Measurements from ENCODE around the gene CAMK1G.

Gene CAMK1G

GRCh38 chr1:209586221-209586740 lies 2.8 kb downstream of the CAMK1G start:
- Histone ChIP-seq H3K9ac (ENCODE audit: low read length in 2 of 2) (no peak overlapping the region), H3K4me3 (ENCODE audit: low read length in 2 of 2) (no peak overlapping the region), H3K27me3 (ENCODE audit: control insufficient read depth in 1 of 2, insufficient read depth in 2 of 2, low read length in 2 of 2) (peaks cover 28 to 38% of the 10 kb centered on the region in 2 donors)

DNA sequence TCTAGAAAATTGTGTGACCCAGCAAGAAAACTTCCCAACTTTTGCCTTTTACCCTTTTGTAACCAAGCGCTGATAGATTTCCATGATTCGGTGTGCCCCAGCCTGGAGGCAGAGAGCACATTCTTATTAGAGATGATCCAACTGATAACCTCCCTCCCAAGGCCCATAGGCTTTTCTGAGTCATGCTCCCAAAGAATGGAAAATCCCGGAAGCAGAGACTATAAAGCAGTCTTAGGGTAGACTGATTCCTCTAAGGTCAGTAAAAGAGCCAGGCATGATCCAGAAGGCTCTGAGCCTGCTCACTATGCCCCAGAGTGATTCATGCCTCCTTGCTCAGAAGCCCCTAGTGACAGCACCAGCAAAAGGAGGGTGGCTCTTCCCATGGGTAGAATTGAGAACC lies 4.3 kb downstream of the CAMK1G start:
- Histone ChIP-seq H3K4me1 (ENCODE audit: control insufficient read depth, insufficient read depth, low read length) (peaks cover 13% of the 10 kb centered on the region), H3K27me3 (ENCODE audit: control insufficient read depth in 1 of 2, insufficient read depth in 2 of 2, low read length in 2 of 2) (peaks cover 25 to 34% of the 10 kb centered on the region in 2 donors), H3K36me3 (ENCODE audit: control insufficient read depth in 2 of 2, insufficient read depth in 2 of 2, low read length in 2 of 2) (no peaks in the 10 kb centered on the region), H3K27ac (ENCODE audit: low read length) (no peak overlapping the region), H3K4me3 (ENCODE audit: low read length in 2 of 2) (no peak overlapping the region), H3K9me3 (ENCODE audit: control insufficient read depth in 2 of 2, low read length in 2 of 2) (no peaks in the 10 kb centered on the region), H3K9ac (ENCODE audit: low read length in 2 of 2) (no peak overlapping the region)

More at GRCh38 chr1:209586221-209586740, 2.8 kb downstream of the CAMK1G start:
- Histone ChIP-seq H3K27ac (ENCODE audit: low read length) (no peak overlapping the region), H3K4me1 (ENCODE audit: control insufficient read depth, insufficient read depth, low read length) (peaks cover 13% of the 10 kb centered on the region), H3K36me3 (ENCODE audit: control insufficient read depth in 2 of 2, insufficient read depth in 2 of 2, low read length in 2 of 2) (no peaks in the 10 kb centered on the region), H3K9me3 (ENCODE audit: control insufficient read depth in 2 of 2, low read length in 2 of 2) (no peaks in the 10 kb centered on the region)

DNA sequence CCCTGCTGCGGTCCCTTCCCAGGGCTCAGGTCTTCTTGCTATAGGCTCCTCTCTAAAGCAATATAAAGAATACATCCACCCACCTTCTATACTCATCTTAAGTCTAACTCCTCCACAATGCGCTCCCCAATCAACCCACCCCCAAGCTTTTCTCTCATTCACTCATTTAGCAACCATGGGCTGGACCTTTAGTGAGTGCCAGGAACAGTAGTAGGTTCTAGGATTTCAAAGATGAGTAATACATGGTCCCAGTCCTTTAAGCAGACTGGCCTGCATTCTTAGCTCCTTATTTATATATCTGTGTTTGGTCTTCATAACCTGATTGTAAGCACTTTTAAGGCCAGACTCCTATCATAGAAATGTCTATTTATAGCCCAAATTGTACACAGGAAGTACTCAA lies 5.9 kb downstream of the CAMK1G start:
- Histone ChIP-seq H3K9ac (ENCODE audit: low read length in 2 of 2) (no peak overlapping the region), H3K4me3 (ENCODE audit: low read length in 2 of 2) (no peak overlapping the region), H3K9me3 (ENCODE audit: control insufficient read depth in 2 of 2, low read length in 2 of 2) (no peaks in the 10 kb centered on the region), H3K36me3 (ENCODE audit: control insufficient read depth in 2 of 2, insufficient read depth in 2 of 2, low read length in 2 of 2) (no peaks in the 10 kb centered on the region), H3K27me3 (ENCODE audit: control insufficient read depth in 1 of 2, insufficient read depth in 2 of 2, low read length in 2 of 2) (peaks cover 12 to 19% of the 10 kb centered on the region in 2 donors), H3K4me1 (ENCODE audit: control insufficient read depth, insufficient read depth, low read length) (peaks cover 13% of the 10 kb centered on the region), H3K27ac (ENCODE audit: low read length) (no peak overlapping the region)

- H3K27ac ChIP-seq (ENCODE audit: low read length): no peak overlapping the region
- H3K4me3 ChIP-seq (ENCODE audit: low read length in 2 of 2): no peak overlapping the region
- peaks cover 8 to 15% of the 10 kb centered on the region in 2 donors for H3K27me3 ChIP-seq (ENCODE audit: control insufficient read depth in 1 of 2, insufficient read depth in 2 of 2, low read length in 2 of 2)
- H3K9me3 ChIP-seq (ENCODE audit: control insufficient read depth in 2 of 2, low read length in 2 of 2): no peaks in the 10 kb centered on the region
- no peak overlapping the region for H3K9ac ChIP-seq (ENCODE audit: low read length in 2 of 2)
- H3K4me1 ChIP-seq (ENCODE audit: control insufficient read depth, insufficient read depth, low read length): peaks cover 13% of the 10 kb centered on the region
- no peaks in the 10 kb centered on the region for H3K36me3 ChIP-seq (ENCODE audit: control insufficient read depth in 2 of 2, insufficient read depth in 2 of 2, low read length in 2 of 2)
These were observed 6.3 kb downstream of the CAMK1G start for GRCh38 chr1:209589863-209590262.

DNA sequence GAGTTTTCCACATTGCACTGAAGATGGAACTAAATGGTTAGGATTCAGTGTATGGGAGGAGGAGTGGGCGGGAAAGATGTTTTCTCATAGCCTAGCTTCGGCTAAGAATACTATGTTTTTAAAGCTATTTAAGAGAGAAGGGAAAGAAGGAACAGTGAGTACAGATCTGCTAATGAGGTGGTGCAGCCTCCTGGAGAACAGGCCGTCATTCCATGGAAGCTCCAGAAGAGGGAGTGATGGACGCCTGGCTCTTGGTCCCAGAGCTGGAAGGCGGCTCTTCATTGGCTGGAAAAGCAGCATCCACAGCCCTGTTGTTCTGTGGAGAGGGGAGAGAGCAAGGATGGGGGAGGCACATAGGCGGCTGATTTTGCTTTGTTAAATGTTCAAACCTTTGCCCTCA lies 6.9 kb downstream of the CAMK1G start:
- Histone ChIP-seq H3K27ac (ENCODE audit: low read length) (no peak overlapping the region), H3K9ac (ENCODE audit: low read length in 2 of 2) (no peak overlapping the region), H3K27me3 (ENCODE audit: control insufficient read depth in 1 of 2, insufficient read depth in 2 of 2, low read length in 2 of 2) (peaks cover 3 to 10% of the 10 kb centered on the region in 2 donors), H3K36me3 (ENCODE audit: control insufficient read depth in 2 of 2, insufficient read depth in 2 of 2, low read length in 2 of 2) (no peaks in the 10 kb centered on the region), H3K4me1 (ENCODE audit: control insufficient read depth, insufficient read depth, low read length) (peaks cover 10% of the 10 kb centered on the region), H3K9me3 (ENCODE audit: control insufficient read depth in 2 of 2, low read length in 2 of 2) (no peaks in the 10 kb centered on the region), H3K4me3 (ENCODE audit: low read length in 2 of 2) (no peak overlapping the region)

- Histone ChIP-seq H3K9me3 (ENCODE audit: control insufficient read depth in 2 of 2, low read length in 2 of 2) (no peaks in the 10 kb centered on the region), H3K36me3 (ENCODE audit: control insufficient read depth in 2 of 2, insufficient read depth in 2 of 2, low read length in 2 of 2) (no peaks in the 10 kb centered on the region), H3K4me3 (ENCODE audit: low read length in 2 of 2) (no peak overlapping the region), H3K27ac (ENCODE audit: low read length) (no peak overlapping the region), H3K27me3 (ENCODE audit: control insufficient read depth in 1 of 2, insufficient read depth in 2 of 2, low read length in 2 of 2) (peaks cover 0 to 2% of the 10 kb centered on the region in 2 donors), H3K4me1 (ENCODE audit: control insufficient read depth, insufficient read depth, low read length) (no peaks in the 10 kb centered on the region), H3K9ac (ENCODE audit: low read length in 2 of 2) (no peak overlapping the region)
These were observed 10.2 kb downstream of the CAMK1G start for GRCh38 chr1:209593747-209594146.

DNA sequence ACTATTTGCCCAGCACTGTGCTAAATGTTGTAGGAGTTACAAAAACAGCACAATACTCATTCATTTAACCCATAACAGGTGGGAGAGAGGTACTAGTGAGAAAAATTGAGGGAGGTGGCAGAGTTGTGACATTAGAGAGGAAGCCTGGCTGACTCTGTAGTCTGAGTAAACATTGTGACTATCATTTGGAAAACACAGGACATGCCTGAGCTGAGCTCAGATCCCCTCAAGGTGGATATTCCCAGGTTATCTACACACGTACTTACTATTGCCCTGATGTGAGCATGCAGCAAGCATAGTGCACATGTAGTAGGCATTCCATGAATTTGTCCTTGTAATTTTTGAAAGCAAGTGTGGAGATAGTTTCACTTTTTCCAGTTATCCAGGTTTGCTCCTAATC lies 10.9 kb downstream of the CAMK1G start:
- Histone ChIP-seq H3K4me1 (ENCODE audit: control insufficient read depth, insufficient read depth, low read length) (no peaks in the 10 kb centered on the region), H3K27ac (ENCODE audit: low read length) (no peak overlapping the region), H3K9ac (ENCODE audit: low read length in 2 of 2) (no peak overlapping the region), H3K27me3 (ENCODE audit: control insufficient read depth in 1 of 2, insufficient read depth in 2 of 2, low read length in 2 of 2) (peaks cover 0 to 2% of the 10 kb centered on the region in 2 donors), H3K4me3 (ENCODE audit: low read length in 2 of 2) (no peak overlapping the region), H3K9me3 (ENCODE audit: control insufficient read depth in 2 of 2, low read length in 2 of 2) (no peaks in the 10 kb centered on the region), H3K36me3 (ENCODE audit: control insufficient read depth in 2 of 2, insufficient read depth in 2 of 2, low read length in 2 of 2) (no peaks in the 10 kb centered on the region)

GRCh38 chr1:209595028-209595427 lies 11.5 kb downstream of the CAMK1G start:
- no peaks in the 10 kb centered on the region for H3K36me3 ChIP-seq (ENCODE audit: control insufficient read depth in 2 of 2, insufficient read depth in 2 of 2, low read length in 2 of 2)
- H3K27ac ChIP-seq (ENCODE audit: low read length): no peak overlapping the region
- H3K4me3 ChIP-seq (ENCODE audit: low read length in 2 of 2): no peak overlapping the region
- H3K9me3 ChIP-seq (ENCODE audit: control insufficient read depth in 2 of 2, low read length in 2 of 2): no peaks in the 10 kb centered on the region
- peaks cover 0 to 2% of the 10 kb centered on the region in 2 donors for H3K27me3 ChIP-seq (ENCODE audit: control insufficient read depth in 1 of 2, insufficient read depth in 2 of 2, low read length in 2 of 2)
- H3K9ac ChIP-seq (ENCODE audit: low read length in 2 of 2): no peak overlapping the region
- no peaks in the 10 kb centered on the region for H3K4me1 ChIP-seq (ENCODE audit: control insufficient read depth, insufficient read depth, low read length)

GRCh38 chr1:209595599-209596285 lies 12.2 kb downstream of the CAMK1G start:
- Histone ChIP-seq H3K27me3 (ENCODE audit: control insufficient read depth in 1 of 2, insufficient read depth in 2 of 2, low read length in 2 of 2) (peaks cover 0 to 2% of the 10 kb centered on the region in 2 donors), H3K36me3 (ENCODE audit: control insufficient read depth in 2 of 2, insufficient read depth in 2 of 2, low read length in 2 of 2) (no peaks in the 10 kb centered on the region), H3K4me1 (ENCODE audit: control insufficient read depth, insufficient read depth, low read length) (no peaks in the 10 kb centered on the region), H3K9me3 (ENCODE audit: control insufficient read depth in 2 of 2, low read length in 2 of 2) (no peaks in the 10 kb centered on the region), H3K9ac (ENCODE audit: low read length in 2 of 2) (no peak overlapping the region), H3K27ac (ENCODE audit: low read length) (no peak overlapping the region), H3K4me3 (ENCODE audit: low read length in 2 of 2) (no peak overlapping the region)

DNA sequence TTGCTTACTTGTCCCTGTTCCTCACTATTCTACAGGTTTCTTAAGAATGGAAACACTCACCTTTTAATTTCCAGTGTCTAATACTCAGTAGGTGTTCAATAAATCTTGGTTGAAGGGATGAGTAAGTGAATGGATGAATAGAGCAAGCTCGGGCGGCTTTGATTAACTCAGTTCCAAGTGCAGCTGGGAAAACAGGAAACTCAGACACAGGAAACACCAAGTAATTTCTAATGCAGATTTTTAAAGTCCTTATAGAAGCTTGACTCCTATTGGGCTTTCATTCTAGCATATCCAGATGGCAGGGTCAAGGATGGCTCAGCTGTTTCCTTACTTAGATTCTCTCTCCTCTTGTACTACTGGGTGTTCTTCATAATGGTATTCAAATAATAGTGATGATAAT lies 14.0 kb downstream of the CAMK1G start:
- peaks cover 0 to 1% of the 10 kb centered on the region in 2 donors for H3K27me3 ChIP-seq (ENCODE audit: control insufficient read depth in 1 of 2, insufficient read depth in 2 of 2, low read length in 2 of 2)
- H3K27ac ChIP-seq (ENCODE audit: low read length): no peak overlapping the region
- H3K36me3 ChIP-seq (ENCODE audit: control insufficient read depth in 2 of 2, insufficient read depth in 2 of 2, low read length in 2 of 2): no peaks in the 10 kb centered on the region
- no peaks in the 10 kb centered on the region for H3K9me3 ChIP-seq (ENCODE audit: control insufficient read depth in 2 of 2, low read length in 2 of 2)
- no peak overlapping the region for H3K4me3 ChIP-seq (ENCODE audit: low read length in 2 of 2)
- H3K4me1 ChIP-seq (ENCODE audit: control insufficient read depth, insufficient read depth, low read length): no peaks in the 10 kb centered on the region
- no peak overlapping the region for H3K9ac ChIP-seq (ENCODE audit: low read length in 2 of 2)

DNA sequence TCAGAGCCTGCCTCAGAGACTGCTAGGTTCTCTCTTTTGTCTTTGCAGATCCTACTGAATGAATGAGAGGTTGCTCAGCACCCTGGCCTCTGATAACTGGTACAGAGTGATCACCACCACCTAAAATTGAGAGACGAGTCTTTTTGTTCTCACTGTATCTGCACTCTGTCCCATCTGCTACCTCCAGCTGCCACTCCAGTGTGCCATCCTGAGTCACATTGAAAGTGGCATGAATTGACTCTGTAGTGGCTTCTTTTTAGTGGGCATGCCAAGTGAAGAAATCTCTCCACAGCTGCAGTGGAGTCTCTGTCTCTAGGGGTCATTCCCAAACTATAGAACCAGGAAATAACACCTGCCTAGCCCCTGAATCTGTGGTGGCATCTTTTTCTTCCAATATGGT lies 14.7 kb downstream of the CAMK1G start:
- H3K9ac ChIP-seq (ENCODE audit: low read length in 2 of 2): no peak overlapping the region
- H3K27ac ChIP-seq (ENCODE audit: low read length): no peak overlapping the region
- H3K4me1 ChIP-seq (ENCODE audit: control insufficient read depth, insufficient read depth, low read length): no peaks in the 10 kb centered on the region
- no peaks in the 10 kb centered on the region for H3K36me3 ChIP-seq (ENCODE audit: control insufficient read depth in 2 of 2, insufficient read depth in 2 of 2, low read length in 2 of 2)
- H3K9me3 ChIP-seq (ENCODE audit: control insufficient read depth in 2 of 2, low read length in 2 of 2): no peaks in the 10 kb centered on the region
- no peaks in the 10 kb centered on the region for H3K27me3 ChIP-seq (ENCODE audit: control insufficient read depth in 1 of 2, insufficient read depth in 2 of 2, low read length in 2 of 2)
- no peak overlapping the region for H3K4me3 ChIP-seq (ENCODE audit: low read length in 2 of 2)

Data from stomach smooth muscle (tissue), 2 donors.